Measurements from ENCODE around the gene CCR4. TPM values are rescaled to one million over a fixed set of nuclear protein-coding genes. Genes with fewer than 3 reads are reported as not detected.
A peak's percentile ranks its signal among the peaks of the same experiment; 100 is the strongest.
"Not testable (repeated sequence)": the region's sequence is repeated elsewhere in the genome, so short reads cannot be mapped to it uniquely, and the experiment has no call there.

CCR4 gene
- total and polyA plus RNA-seq, 12 donors, result 0.04 to 0.39 (median 0.21) TPM; not detected in 4

GRCh38 chr3:32922078-32922477 lies 29.4 kb upstream of the CCR4 start:
- H3K4me1 ChIP-seq (replicated peaks in 1 of 2), result no peaks in the 10 kb centered on the region
- intact Hi-C loops (cut with DNase I), result no loop called here
- no peak for TF ChIP-seq POLR2A (IDR thresholded peaks at IDR 0.05)
- TF ChIP-seq, protein P1, sequence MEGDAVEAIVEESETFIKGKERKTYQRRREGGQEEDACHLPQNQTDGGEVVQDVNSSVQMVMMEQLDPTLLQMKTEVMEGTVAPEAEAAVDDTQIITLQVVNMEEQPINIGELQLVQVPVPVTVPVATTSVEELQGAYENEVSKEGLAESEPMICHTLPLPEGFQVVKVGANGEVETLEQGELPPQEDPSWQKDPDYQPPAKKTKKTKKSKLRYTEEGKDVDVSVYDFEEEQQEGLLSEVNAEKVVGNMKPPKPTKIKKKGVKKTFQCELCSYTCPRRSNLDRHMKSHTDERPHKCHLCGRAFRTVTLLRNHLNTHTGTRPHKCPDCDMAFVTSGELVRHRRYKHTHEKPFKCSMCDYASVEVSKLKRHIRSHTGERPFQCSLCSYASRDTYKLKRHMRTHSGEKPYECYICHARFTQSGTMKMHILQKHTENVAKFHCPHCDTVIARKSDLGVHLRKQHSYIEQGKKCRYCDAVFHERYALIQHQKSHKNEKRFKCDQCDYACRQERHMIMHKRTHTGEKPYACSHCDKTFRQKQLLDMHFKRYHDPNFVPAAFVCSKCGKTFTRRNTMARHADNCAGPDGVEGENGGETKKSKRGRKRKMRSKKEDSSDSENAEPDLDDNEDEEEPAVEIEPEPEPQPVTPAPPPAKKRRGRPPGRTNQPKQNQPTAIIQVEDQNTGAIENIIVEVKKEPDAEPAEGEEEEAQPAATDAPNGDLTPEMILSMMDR (IDR thresholded peaks at IDR 0.05), result no peak
- WGBS, 4 donors, result 84 to 90% (median 87%) methylated on average over 7 of the region's 7 CpGs; no CpG with 5 or more reads in 1 of the 4 donors
- H3K4me3 ChIP-seq, result no peak overlapping the region
- no peaks in the 10 kb centered on the region for H3K9me3 ChIP-seq (replicated peaks in 1 of 3)
- DNase-seq, result no peak
- H3K36me3 ChIP-seq (replicated peaks in 1 of 2), result no peaks in the 10 kb centered on the region
- H3K27me3 ChIP-seq, result no peaks in the 10 kb centered on the region
- H3K27ac ChIP-seq, result no peak overlapping the region

DNA sequence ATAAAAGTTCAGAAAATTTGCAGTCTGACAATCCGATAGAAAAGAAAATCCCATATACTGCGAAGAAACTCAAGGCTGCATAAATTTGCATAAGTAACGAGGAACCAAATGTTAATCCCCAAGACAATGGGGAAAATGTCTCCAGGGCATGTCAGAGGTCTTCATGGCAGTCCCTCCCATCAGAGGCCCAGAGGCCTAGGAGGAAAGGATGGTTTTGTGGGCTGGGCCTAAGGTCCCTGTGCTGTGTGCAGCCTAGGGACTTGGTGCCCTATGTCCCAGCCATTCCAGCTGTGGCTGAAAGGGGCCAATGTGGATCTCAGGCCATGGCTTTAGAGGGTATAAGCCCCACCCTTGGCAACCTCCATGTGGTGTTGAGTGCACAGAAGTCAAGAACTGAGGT lies 21.3 kb upstream of the CCR4 start:
- no peaks in the 10 kb centered on the region for H3K4me1 ChIP-seq (replicated peaks in 1 of 2)
- H3K36me3 ChIP-seq (replicated peaks in 1 of 2), result no peaks in the 10 kb centered on the region
- H3K4me3 ChIP-seq, result no peak overlapping the region
- DNase-seq, result peak in 1 of 7 donors; percentile 13
- no peak overlapping the region for H3K27ac ChIP-seq
- no peak for TF ChIP-seq POLR2A (IDR thresholded peaks at IDR 0.05)
- TF ChIP-seq, protein P1 (IDR thresholded peaks at IDR 0.05), result no peak
- H3K9me3 ChIP-seq (replicated peaks in 1 of 3), result no peaks in the 10 kb centered on the region
- 92 to 97% (median 94%) methylated on average over 3 of the region's 3 CpGs for WGBS, 4 donors
- H3K27me3 ChIP-seq, result no peaks in the 10 kb centered on the region
- intact Hi-C loops (cut with DNase I), result loop anchor here in 1 of 2 donors (5.0 kb wide), 1 partner anchor 198 kb away; no protein-coding TSS in a partner anchor

- not testable (repeated sequence) for H3K4me3 ChIP-seq; H3K27me3 ChIP-seq; H3K9me3 ChIP-seq (replicated peaks in 1 of 3); DNase-seq; H3K36me3 ChIP-seq (replicated peaks in 1 of 2); H3K4me1 ChIP-seq (replicated peaks in 1 of 2); H3K27ac ChIP-seq
- 64 to 91% (median 78%) methylated on average over 2 of the region's 2 CpGs for WGBS, 4 donors
- intact Hi-C loops (cut with DNase I), result loop anchor here in 1 of 2 donors (5.0 kb wide), 1 partner anchor 199 kb away; no protein-coding TSS in a partner anchor
These were observed 20.2 kb upstream of the CCR4 start for GRCh38 chr3:32931273-32931672.

DNA sequence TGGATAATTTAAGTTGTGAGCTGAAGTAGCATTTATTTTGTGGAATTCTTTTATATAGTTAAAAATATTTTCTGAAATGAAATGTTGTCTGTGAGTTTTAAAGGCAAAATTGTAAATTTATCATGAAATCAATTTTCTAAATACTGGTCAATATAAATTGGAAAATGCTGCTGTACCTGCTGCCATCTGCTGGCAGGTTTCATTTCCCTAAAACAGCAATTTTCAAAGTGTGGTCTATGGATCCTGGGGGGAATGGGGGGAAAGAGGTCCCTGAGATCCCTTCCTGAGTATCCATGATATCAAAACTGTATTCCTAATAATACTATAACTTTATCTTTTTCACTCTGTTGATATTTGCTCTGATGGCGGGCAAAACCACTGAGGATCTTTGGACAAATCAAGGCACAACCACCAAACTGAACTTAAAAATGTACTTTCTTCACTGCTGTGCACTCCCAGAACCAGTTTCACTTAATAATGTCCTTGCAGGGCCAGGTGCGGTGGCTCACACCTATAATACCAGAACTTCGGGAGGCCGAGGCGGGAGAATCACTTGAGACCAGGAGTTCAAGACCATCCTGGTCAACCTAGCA lies 17.2 kb upstream of the CCR4 start:
- Histone ChIP-seq H3K4me1 (replicated peaks in 1 of 2) (no peaks in the 10 kb centered on the region), H3K27me3 (no peaks in the 10 kb centered on the region), H3K4me3 (no peak overlapping the region), H3K36me3 (replicated peaks in 1 of 2) (no peaks in the 10 kb centered on the region), H3K9me3 (replicated peaks in 1 of 3) (no peaks in the 10 kb centered on the region), H3K27ac (no peak overlapping the region)
- TF ChIP-seq, protein P1 (IDR thresholded peaks at IDR 0.05), result peak; percentile 48 to 77 (median 61)
- TF ChIP-seq POLR2A (IDR thresholded peaks at IDR 0.05), result no peak
- peak in 2 of 7 donors; percentile 46 to 55 for DNase-seq
- intact Hi-C loops (cut with DNase I), result loop anchor here in 1 of 2 donors (5.0 kb wide), 1 partner anchor 202 kb away; no protein-coding TSS in a partner anchor
- 52 to 86% (median 57%) methylated on average over 5 of the region's 5 CpGs for WGBS, 4 donors

- no peak overlapping the region for H3K4me3 ChIP-seq
- H3K27me3 ChIP-seq, result no peaks in the 10 kb centered on the region
- H3K4me1 ChIP-seq (replicated peaks in 1 of 2), result no peaks in the 10 kb centered on the region
- no peaks in the 10 kb centered on the region for H3K36me3 ChIP-seq (replicated peaks in 1 of 2)
- no peak for TF ChIP-seq POLR2A (IDR thresholded peaks at IDR 0.05)
- TF ChIP-seq, protein P1 (IDR thresholded peaks at IDR 0.05), result no peak
- no peak overlapping the region for H3K27ac ChIP-seq
- WGBS, 4 donors, result 44 to 65% (median 57%) methylated on average over 2 of the region's 2 CpGs
- intact Hi-C loops (cut with DNase I), result no loop called here
- DNase-seq, result peak in 1 of 7 donors; percentile 25
- H3K9me3 ChIP-seq (replicated peaks in 1 of 3), result no peaks in the 10 kb centered on the region
These were observed 14.1 kb upstream of the CCR4 start for GRCh38 chr3:32937331-32937730.

GRCh38 chr3:32939531-32940284 lies 11.7 kb upstream of the CCR4 start:
- intact Hi-C loops (cut with DNase I); H3K4me1 ChIP-seq (replicated peaks in 1 of 2); H3K9me3 ChIP-seq (replicated peaks in 1 of 3); H3K27ac ChIP-seq; H3K27me3 ChIP-seq; H3K36me3 ChIP-seq (replicated peaks in 1 of 2); H3K4me3 ChIP-seq; DNase-seq: not testable (repeated sequence)
- 89 to 92% (median 91%) methylated on average over 17 to 40 of the region's 40 CpGs for WGBS, 4 donors

All from adrenal gland (tissue), 12 donors.